SU-DHL-6 (cell line): ENCODE results near the gene RGL4.

Experiments
- CTCF ChIP-seq: fragments of 200-600 bp; sonication (generic); IDR thresholded peaks from one replicate; pipeline ENCODE4 v1.5.1; 2017; ENCODE audit warnings: antibody characterized with exemption, mild to moderate bottlenecking, low read length, moderate library complexity; ENCODE audit not compliant: insufficient read depth, poor library complexity, severe bottlenecking
- EZH2phosphoT487 ChIP-seq: fragments of 200-600 bp; sonication (generic), shearing (Covaris generic); conservative IDR thresholded peaks from 2 replicates; pipeline ENCODE4 v1.6.1; 2018; ENCODE audit warnings: mild to moderate bottlenecking, antibody characterized with exemption, low read length, moderate library complexity, mixed read lengths

GRCh38 chr22:23696326-23696851 is 5.6 kb downstream of the RGL4 start:
- TF ChIP-seq CTCF (no peak), EZH2phosphoT487 (no peak)
